A549 (cell line): ENCODE measurements around the gene HSPBAP1. TPM values are rescaled to one million over a fixed set of nuclear protein-coding genes. Genes with fewer than 3 reads are reported as not detected.

Experiments
- ATAC-seq, 2 experiments: fragments of 200-7000 bp in 1 of 2; fragments of >200 bp in 1 of 2; cut with Nextera tagmentation in 1 of 2; cut with Tn5 transposase in 1 of 2; 3 replicates each; pipeline versions ENCODE4 v1.8.0 to v1.9.1; 2018 to 2020; ENCODE audit warnings: mild to moderate bottlenecking in 1 of 2, moderate library complexity in 1 of 2
- CTCF ChIA-PET: fragments of 300-600 bp; sonication (Branson Sonifier 250); formaldehyde crosslinking; extraction: SDS; loops from one replicate; lab custom pipeline; 2021; ENCODE audit warnings: antibody characterized with exemption, inconsistent platforms; lab: Yijun Ruan, JAX
- POLR2A ChIA-PET: fragments of 350-600 bp; formaldehyde crosslinking; extraction: SDS; loops from one replicate; lab custom pipeline; 2021; ENCODE audit warnings: antibody characterized with exemption, inconsistent platforms; lab: Yijun Ruan, JAX
- DNase-seq, 2 experiments: peaks; one replicate each; pipeline versions ENCODE4 v3.0.0 to v3.0.0-alpha.2; 2011 to 2016; ENCODE audit warnings: low read depth in 1 of 2, low spot score in 1 of 2
- FAIRE-seq: peaks from 2 replicates; lab custom pipeline; 2011; peaks lifted over from hg19 to GRCh38; lab: Jason Lieb, UNC
- H3K27ac ChIP-seq, 2 experiments: fragments of >200 bp; sonication (Bioruptor Twin); formaldehyde crosslinking; 3 replicates each; pipeline ENCODE4 v1.5.1; 2016 to 2017
- H3K4me1 ChIP-seq: fragments of >200 bp; sonication (Bioruptor Twin); formaldehyde crosslinking; 3 replicates; pipeline ENCODE4 v1.6.1; 2016
- H3K4me2 ChIP-seq: fragments of >200 bp; sonication (Bioruptor Twin); formaldehyde crosslinking; 3 replicates; pipeline ENCODE4 v1.6.1; 2016
- H3K4me3 ChIP-seq: fragments of >200 bp; sonication (Bioruptor Twin); formaldehyde crosslinking; 3 replicates; pipeline ENCODE4 v1.5.1; 2016
- H3K9me3 ChIP-seq: fragments of >200 bp; sonication (Bioruptor Twin); formaldehyde crosslinking; 3 replicates; pipeline ENCODE4 v1.6.1; 2016
- ATOH8 ChIP-seq: fragments of 250-450 bp; sonication (Bioruptor Pico); IDR thresholded peaks from 2 replicates; pipeline ENCODE4 v1.5.0; 2020; ENCODE audit warnings: low read depth, mild to moderate bottlenecking, moderate library complexity
- CEBPB ChIP-seq, 2 experiments: fragments of >200 bp in 1 of 2; sonication (Bioruptor Twin) in 1 of 2; formaldehyde crosslinking in 1 of 2; IDR thresholded peaks; 2 replicates each; pipeline ENCODE4 v1.6.1; 2012 to 2016
- EHF ChIP-seq: fragments of 250-450 bp; sonication (Bioruptor Pico); IDR thresholded peaks from 2 replicates; pipeline ENCODE4 v1.5.0; 2020; ENCODE audit warnings: mild to moderate bottlenecking
- ELK1 ChIP-seq: fragments of 150-350 bp; IDR thresholded peaks from 2 replicates; pipeline ENCODE4 v1.6.1; 2014; ENCODE audit warnings: low read depth, mild to moderate bottlenecking, low read length
- EP300 ChIP-seq, 2 experiments: fragments of >200 bp; sonication (Bioruptor Twin); formaldehyde crosslinking; IDR thresholded peaks; 2 replicates in 1 of 2; 3 replicates in 1 of 2; pipeline ENCODE4 v1.6.1; 2016 to 2017
- ESRRA ChIP-seq: fragments of 150-350 bp; IDR thresholded peaks from 2 replicates; pipeline ENCODE4 v1.6.1; 2014; ENCODE audit warnings: mild to moderate bottlenecking, low read length, borderline replicate concordance
- FOSB ChIP-seq: fragments of 250-450 bp; sonication (Bioruptor Pico); IDR thresholded peaks from 2 replicates; pipeline ENCODE4 v1.5.0; 2020; ENCODE audit warnings: mild to moderate bottlenecking, moderate library complexity
- HOXB13 ChIP-seq: fragments of 250-450 bp; sonication (Bioruptor Pico); IDR thresholded peaks from 2 replicates; pipeline ENCODE4 v1.5.0; 2020; ENCODE audit warnings: low read depth, mild to moderate bottlenecking, moderate library complexity
- JUN ChIP-seq, 2 experiments: fragments of >200 bp; sonication (Bioruptor Twin); formaldehyde crosslinking; IDR thresholded peaks; 2 replicates in 1 of 2; 3 replicates in 1 of 2; pipeline ENCODE4 v1.6.1; 2016 to 2017
- NR3C1 ChIP-seq: fragments of >200 bp; sonication (Bioruptor Twin); formaldehyde crosslinking; IDR thresholded peaks from 3 replicates; pipeline ENCODE4 v1.6.1; 2017
- PBX3 ChIP-seq: IDR thresholded peaks from 2 replicates; pipeline ENCODE4 v1.6.1; 2012
- PHF8 ChIP-seq: fragments of 200-600 bp; sonication (generic); IDR thresholded peaks from 2 replicates; pipeline ENCODE4 v1.6.1; 2016; ENCODE audit warnings: low read depth, mild to moderate bottlenecking, antibody characterized with exemption, moderate library complexity, borderline replicate concordance
- POLR2A ChIP-seq: IDR thresholded peaks from 2 replicates; pipeline ENCODE4 v1.6.1; 2012; ENCODE audit warnings: mild to moderate bottlenecking, low read length
- RAD21 ChIP-seq, 2 experiments: fragments of >200 bp in 1 of 2; sonication (Bioruptor Twin) in 1 of 2; formaldehyde crosslinking in 1 of 2; IDR thresholded peaks in 1 of 2; conservative IDR thresholded peaks in 1 of 2; 2 replicates in 1 of 2; 3 replicates in 1 of 2; pipeline ENCODE4 v1.6.1; 2012 to 2018; ENCODE audit warnings: inconsistent platforms in 1 of 2
- RARB ChIP-seq: fragments of 250-450 bp; sonication (Bioruptor Pico); IDR thresholded peaks from 2 replicates; pipeline ENCODE4 v1.8.0; 2021; ENCODE audit warnings: mild to moderate bottlenecking, moderate library complexity
- REST ChIP-seq: fragments of 200-600 bp; sonication (generic); IDR thresholded peaks from 2 replicates; pipeline ENCODE4 v1.6.1; 2016; ENCODE audit warnings: antibody characterized with exemption, mild to moderate bottlenecking, moderate library complexity
- RNF2 ChIP-seq: fragments of 200-600 bp; sonication (generic); IDR thresholded peaks from 2 replicates; pipeline ENCODE4 v1.6.1; 2016; ENCODE audit warnings: low read depth, mild to moderate bottlenecking, antibody characterized with exemption, moderate library complexity, borderline replicate concordance
- SREBF2 ChIP-seq: fragments of 450-650 bp; IDR thresholded peaks from 2 replicates; pipeline ENCODE4 v1.6.1; 2014; ENCODE audit warnings: mild to moderate bottlenecking, moderate library complexity
- TFCP2L1 ChIP-seq: fragments of 250-450 bp; sonication (Bioruptor Pico); IDR thresholded peaks from 2 replicates; pipeline ENCODE4 v1.5.0; 2021; ENCODE audit warnings: mild to moderate bottlenecking
- ZC3H11A ChIP-seq: fragments of 450-650 bp; IDR thresholded peaks from 2 replicates; pipeline ENCODE4 v1.6.1; 2014; ENCODE audit warnings: antibody characterized with exemption, mild to moderate bottlenecking
- WGBS: methylation state at CpG from one replicate; pipeline ENCODE4 v1.1.6; 2017; ENCODE audit errors: missing lambda C conversion rate; 5-methylcytosine and 5-hydroxymethylcytosine counted together
- polyA plus RNA-seq, 4 experiments: library from polyadenylated mRNA; depleted of rRNA in 3 of 4; stranded (reverse); fragments of >200 nt; fragmentation: RNase III in 1 of 4; extraction: RNeasy Plus Mini Kit Qiagen cat#74134 plus additional on column Dnase treatment in 1 of 4; gene quantifications; 2 replicates in 3 of 4; 3 replicates in 1 of 4; pipeline ENCODE4 v1.2.3, GENCODE V29; 2011 to 2017
- TF ChIP-seq, protein P1 (sequence below): fragments of >200 bp; sonication (Bioruptor Twin); formaldehyde crosslinking; IDR thresholded peaks from 3 replicates; pipeline ENCODE4 v1.6.1; 2016
- TF ChIP-seq, protein P2 (sequence below): fragments of 250-450 bp; sonication (Bioruptor Pico); IDR thresholded peaks from 2 replicates; pipeline ENCODE4 v1.5.0; 2021; ENCODE audit warnings: mild to moderate bottlenecking, moderate library complexity, borderline replicate concordance

Gene HSPBAP1
- polyA plus RNA-seq, 2 of the 4 experiments (the other 2 are of a cell fraction), result 6.3 to 9.2 TPM

- TF ChIP-seq ATOH8 (CRISPR knock-in tag), result no peak
- TF ChIP-seq, protein P1, sequence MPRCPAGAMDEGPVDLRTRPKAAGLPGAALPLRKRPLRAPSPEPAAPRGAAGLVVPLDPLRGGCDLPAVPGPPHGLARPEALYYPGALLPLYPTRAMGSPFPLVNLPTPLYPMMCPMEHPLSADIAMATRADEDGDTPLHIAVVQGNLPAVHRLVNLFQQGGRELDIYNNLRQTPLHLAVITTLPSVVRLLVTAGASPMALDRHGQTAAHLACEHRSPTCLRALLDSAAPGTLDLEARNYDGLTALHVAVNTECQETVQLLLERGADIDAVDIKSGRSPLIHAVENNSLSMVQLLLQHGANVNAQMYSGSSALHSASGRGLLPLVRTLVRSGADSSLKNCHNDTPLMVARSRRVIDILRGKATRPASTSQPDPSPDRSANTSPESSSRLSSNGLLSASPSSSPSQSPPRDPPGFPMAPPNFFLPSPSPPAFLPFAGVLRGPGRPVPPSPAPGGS, result peak; percentile 59; the same call in 1 of the 3 replicates
- TF ChIP-seq JUN (IDR thresholded peaks at IDR 0.05), result peak in 1 of 2 experiments; percentile 59; a peak in 2 of 5 replicates
- TF ChIP-seq PHF8, result peak; percentile 86
Measured at GRCh38 chr3:122794779-122795673, 1.4 kb upstream of the HSPBAP1 start, which contains the start of gene SLC49A4 (continued).

DNA sequence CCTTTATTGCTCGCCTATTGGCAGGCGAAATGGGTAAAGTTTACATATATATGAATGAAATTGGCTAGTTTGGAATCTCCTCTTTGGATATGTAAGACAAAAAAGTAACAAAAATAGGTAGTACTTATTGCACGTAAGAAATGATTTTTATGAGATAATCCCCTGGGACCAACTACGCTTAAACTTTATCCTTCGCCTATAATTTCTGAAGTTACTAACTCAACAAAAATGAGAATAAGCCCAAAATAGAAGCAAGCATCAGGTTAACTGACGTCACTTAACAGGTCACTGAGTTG, 800 bp upstream of the HSPBAP1 start:
- ChIA-PET CTCF (no interaction called here), POLR2A (interaction anchor here (0.9 to 1.3 kb wide), 3 partner anchors 49 to 410 kb away, joined by 3 to 4 read pairs (median 3); partner anchors contain the start of genes FAM162A and WDR5B)
- H3K4me3 ChIP-seq, result peak overlapping the region; percentile 74
- no peak for DNase-seq
- no peaks in the 10 kb centered on the region for H3K9me3 ChIP-seq
- peak overlapping the region; percentile 86 to 98 for H3K27ac ChIP-seq
- H3K4me2 ChIP-seq, result peak overlapping the region; percentile 98
- ATAC-seq, result no peak
- no peak for TF ChIP-seq ELK1
- TF ChIP-seq PBX3, result no peak
- no peak for TF ChIP-seq EHF (CRISPR knock-in tag)
- no peak for TF ChIP-seq ESRRA
- TF ChIP-seq RNF2, result no peak
- no peak for FAIRE-seq
- WGBS, result under 1% methylated on average over 6 of the region's 6 CpGs
- peaks cover 6% of the 10 kb centered on the region; the same call in 2 of the 3 replicates for H3K4me1 ChIP-seq

DNA sequence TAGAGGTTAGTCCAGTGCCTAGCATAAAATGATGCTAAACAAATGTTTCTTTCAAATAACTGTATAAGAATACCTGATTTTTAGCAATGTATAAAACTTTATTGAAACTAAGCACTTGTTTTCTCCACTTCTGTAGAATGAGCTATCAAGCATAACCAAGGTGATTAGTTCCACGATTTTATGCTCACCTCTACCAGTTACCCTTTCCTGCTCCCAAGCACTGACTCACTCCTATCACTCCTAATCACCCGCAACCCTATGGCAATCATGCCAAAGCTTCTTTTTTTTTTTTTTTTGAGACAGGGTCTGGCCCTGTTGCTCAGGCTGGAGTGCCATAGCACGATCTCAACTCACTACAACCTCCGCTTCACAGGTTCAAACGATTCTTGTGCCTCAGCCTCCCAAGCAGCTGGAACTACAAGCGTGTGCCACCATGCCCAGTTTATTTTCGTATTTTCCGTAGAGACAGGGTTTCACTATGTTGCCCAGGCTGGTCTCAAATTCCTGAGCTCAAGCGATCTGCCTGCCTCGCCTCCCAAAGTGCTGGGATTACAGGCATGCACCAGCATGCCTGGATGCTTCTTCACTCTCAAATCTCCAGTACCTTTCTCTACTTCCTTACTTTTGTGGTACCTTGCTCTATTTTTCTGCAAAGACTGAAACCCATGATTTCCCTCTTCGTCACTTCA, 3.9 kb downstream of the HSPBAP1 start:
- Histone ChIP-seq H3K9me3 (no peaks in the 10 kb centered on the region), H3K4me2 (no peak overlapping the region), H3K4me3 (no peak overlapping the region), H3K27ac (no peak overlapping the region), H3K4me1 (peaks cover 21% of the 10 kb centered on the region)
- WGBS, result 85% methylated on average over 11 of the region's 11 CpGs
- DNase-seq, result no peak
- FAIRE-seq, result no peak
- CTCF ChIA-PET, result interaction anchor here (2.0 kb wide), 1 partner anchor 35 kb away, joined by 6 read pairs; no protein-coding TSS in a partner anchor
- POLR2A ChIA-PET, result no interaction called here
- no peak for ATAC-seq
- TF ChIP-seq EP300 (IDR thresholded peaks at IDR 0.05), result no peak
- no peak for TF ChIP-seq CEBPB (IDR thresholded peaks at IDR 0.05)
- no peak for TF ChIP-seq REST
- no peak for TF ChIP-seq TFCP2L1 (CRISPR knock-in tag)
- TF ChIP-seq SREBF2, result no peak
- no peak for TF ChIP-seq RAD21 (conservative IDR thresholded peaks at IDR 0.05 in 1 of 2, IDR thresholded peaks at IDR 0.05 in 1 of 2)
- no peak for TF ChIP-seq ZC3H11A
- TF ChIP-seq POLR2A, result no peak
- TF ChIP-seq, protein P2, sequence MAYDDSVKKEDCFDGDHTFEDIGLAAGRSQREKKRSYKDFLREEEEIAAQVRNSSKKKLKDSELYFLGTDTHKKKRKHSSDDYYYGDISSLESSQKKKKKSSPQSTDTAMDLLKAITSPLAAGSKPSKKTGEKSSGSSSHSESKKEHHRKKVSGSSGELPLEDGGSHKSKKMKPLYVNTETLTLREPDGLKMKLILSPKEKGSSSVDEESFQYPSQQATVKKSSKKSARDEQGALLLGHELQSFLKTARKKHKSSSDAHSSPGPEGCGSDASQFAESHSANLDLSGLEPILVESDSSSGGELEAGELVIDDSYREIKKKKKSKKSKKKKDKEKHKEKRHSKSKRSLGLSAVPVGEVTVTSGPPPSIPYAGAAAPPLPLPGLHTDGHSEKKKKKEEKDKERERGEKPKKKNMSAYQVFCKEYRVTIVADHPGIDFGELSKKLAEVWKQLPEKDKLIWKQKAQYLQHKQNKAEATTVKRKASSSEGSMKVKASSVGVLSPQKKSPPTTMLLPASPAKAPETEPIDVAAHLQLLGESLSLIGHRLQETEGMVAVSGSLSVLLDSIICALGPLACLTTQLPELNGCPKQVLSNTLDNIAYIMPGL (CRISPR knock-in tag), result no peak
- no peak for TF ChIP-seq HOXB13
- TF ChIP-seq RARB, result no peak
- TF ChIP-seq FOSB (CRISPR knock-in tag), result no peak
- no peak for TF ChIP-seq NR3C1
- TF ChIP-seq EHF (CRISPR knock-in tag), result no peak
